ENCODE measurements around the gene TRIM5.
"Not testable (repeated sequence)": the region's sequence is repeated elsewhere in the genome, so short reads cannot be mapped to it uniquely, and the experiment has no call there.

DNA sequence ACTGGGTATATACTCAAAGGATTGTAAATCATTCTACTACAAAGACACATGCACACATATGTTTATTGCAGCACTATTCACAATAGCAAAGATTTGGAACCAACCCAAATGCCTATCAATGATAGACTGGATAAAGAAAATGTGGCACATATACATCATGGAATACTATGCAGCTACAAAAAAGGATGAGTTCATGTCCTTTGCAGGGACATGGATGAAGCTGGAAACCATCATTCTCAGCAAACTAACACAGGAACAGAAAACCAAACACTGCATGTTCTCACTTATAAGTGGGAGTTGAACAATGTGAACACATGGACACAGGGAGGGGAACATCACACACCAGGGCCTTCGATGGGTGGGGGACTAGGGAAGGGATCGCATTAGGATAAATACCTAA, 27.9 kb downstream of the TRIM5 start:
- TF ChIP-seq, protein P1, sequence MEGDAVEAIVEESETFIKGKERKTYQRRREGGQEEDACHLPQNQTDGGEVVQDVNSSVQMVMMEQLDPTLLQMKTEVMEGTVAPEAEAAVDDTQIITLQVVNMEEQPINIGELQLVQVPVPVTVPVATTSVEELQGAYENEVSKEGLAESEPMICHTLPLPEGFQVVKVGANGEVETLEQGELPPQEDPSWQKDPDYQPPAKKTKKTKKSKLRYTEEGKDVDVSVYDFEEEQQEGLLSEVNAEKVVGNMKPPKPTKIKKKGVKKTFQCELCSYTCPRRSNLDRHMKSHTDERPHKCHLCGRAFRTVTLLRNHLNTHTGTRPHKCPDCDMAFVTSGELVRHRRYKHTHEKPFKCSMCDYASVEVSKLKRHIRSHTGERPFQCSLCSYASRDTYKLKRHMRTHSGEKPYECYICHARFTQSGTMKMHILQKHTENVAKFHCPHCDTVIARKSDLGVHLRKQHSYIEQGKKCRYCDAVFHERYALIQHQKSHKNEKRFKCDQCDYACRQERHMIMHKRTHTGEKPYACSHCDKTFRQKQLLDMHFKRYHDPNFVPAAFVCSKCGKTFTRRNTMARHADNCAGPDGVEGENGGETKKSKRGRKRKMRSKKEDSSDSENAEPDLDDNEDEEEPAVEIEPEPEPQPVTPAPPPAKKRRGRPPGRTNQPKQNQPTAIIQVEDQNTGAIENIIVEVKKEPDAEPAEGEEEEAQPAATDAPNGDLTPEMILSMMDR (IDR thresholded peaks at IDR 0.05) = not testable (repeated sequence)
- not testable (repeated sequence) for TF ChIP-seq POLR2AphosphoS5, POLR2A (IDR thresholded peaks at IDR 0.05)
